Measurements from ENCODE around the gene PMEPA1. TPM values are rescaled to one million over a fixed set of nuclear protein-coding genes. Genes with fewer than 3 reads are reported as not detected.

PMEPA1 gene
- total RNA-seq, 6 donors from 2014 or later: 2.1 to 60.9 (median 17.6) TPM

- H3K27me3 ChIP-seq: no peaks in the 10 kb centered on the region
- peaks cover 0 to 4% (median 1%) of the 10 kb centered on the region in 4 donors for H3K9me3 ChIP-seq
- peaks cover 0 to 37% (median 18%) of the 10 kb centered on the region in 4 donors for H3K36me3 ChIP-seq
- TF ChIP-seq EP300 (IDR thresholded peaks at IDR 0.05) (no peak), POLR2AphosphoS5 (IDR thresholded peaks at IDR 0.05) (no peak), POLR2A (IDR thresholded peaks at IDR 0.05) (no peak), CTCF (IDR thresholded peaks at IDR 0.05) (no peak)
- no peak overlapping the region for H3K27ac ChIP-seq
- H3K4me1 ChIP-seq: peaks cover 0 to 3% (median 3%) of the 10 kb centered on the region in 4 donors
- DNase-seq: peak in 1 of 2 donors; percentile 18
- no peak for ATAC-seq (ENCODE audit: low FRiP score in 2 of 2)
- 90 to 93% methylated on average over 14 of the region's 14 CpGs for WGBS, 2 donors
- no peak overlapping the region for H3K4me3 ChIP-seq
Observed at GRCh38 chr20:57649617-57650015, 60.2 kb downstream of the PMEPA1 start.

GRCh38 chr20:57648878-57649616 lies 60.8 kb downstream of the PMEPA1 start:
- Histone ChIP-seq H3K27me3 (no peaks in the 10 kb centered on the region), H3K4me1 (no peaks in the 10 kb centered on the region), H3K4me3 (no peak overlapping the region), H3K9me3 (peaks cover 0 to 4% (median 1%) of the 10 kb centered on the region in 4 donors), H3K36me3 (peaks cover 0 to 37% (median 18%) of the 10 kb centered on the region in 4 donors), H3K27ac (no peak overlapping the region)
- no peak for TF ChIP-seq POLR2A (IDR thresholded peaks at IDR 0.05)
- no peak for TF ChIP-seq EP300 (IDR thresholded peaks at IDR 0.05)
- TF ChIP-seq CTCF (IDR thresholded peaks at IDR 0.05): no peak
- ATAC-seq (ENCODE audit: low FRiP score in 2 of 2) (no peak), DNase-seq (peak in 1 of 2 donors; percentile 14)
- WGBS, 2 donors: 89 to 90% methylated on average over 15 of the region's 15 CpGs

- peaks cover 0 to 4% (median 1%) of the 10 kb centered on the region in 4 donors for H3K9me3 ChIP-seq
- 88 to 89% methylated on average over 23 of the region's 23 CpGs for WGBS, 2 donors
- DNase-seq: peak in 1 of 2 donors; percentile 56
- no peaks in the 10 kb centered on the region for H3K4me1 ChIP-seq
- no peak overlapping the region for H3K4me3 ChIP-seq
- H3K27ac ChIP-seq: no peak overlapping the region
- no peaks in the 10 kb centered on the region for H3K27me3 ChIP-seq
- peaks cover 0 to 37% (median 18%) of the 10 kb centered on the region in 4 donors for H3K36me3 ChIP-seq
- TF ChIP-seq CTCF (IDR thresholded peaks at IDR 0.05): no peak
- no peak for TF ChIP-seq POLR2AphosphoS5 (IDR thresholded peaks at IDR 0.05)
- no peak for TF ChIP-seq POLR2A (IDR thresholded peaks at IDR 0.05)
- TF ChIP-seq EP300 (IDR thresholded peaks at IDR 0.05): no peak
- no peak for ATAC-seq (ENCODE audit: low FRiP score in 2 of 2)
Observed at GRCh38 chr20:57647933-57648785, 61.7 kb downstream of the PMEPA1 start.

- Histone ChIP-seq H3K4me3 (no peak overlapping the region), H3K9me3 (peaks cover 0 to 4% (median 1%) of the 10 kb centered on the region in 4 donors), H3K4me1 (no peaks in the 10 kb centered on the region), H3K36me3 (peaks cover 0 to 28% (median 11%) of the 10 kb centered on the region in 4 donors), H3K27me3 (no peaks in the 10 kb centered on the region), H3K27ac (no peak overlapping the region)
- 77 to 86% methylated on average over 9 to 12 of the region's 12 CpGs for WGBS, 2 donors
- no peak for TF ChIP-seq EP300 (IDR thresholded peaks at IDR 0.05)
- TF ChIP-seq POLR2AphosphoS5 (IDR thresholded peaks at IDR 0.05): no peak
- no peak for TF ChIP-seq POLR2A (IDR thresholded peaks at IDR 0.05)
- no peak for TF ChIP-seq CTCF (IDR thresholded peaks at IDR 0.05)
- DNase-seq: no peak
- peak in 1 of 2 donors; percentile 18 for ATAC-seq (ENCODE audit: low FRiP score in 2 of 2)
Observed at GRCh38 chr20:57647006-57647932, 62.5 kb downstream of the PMEPA1 start.
